ENCODE results near the gene FBXO5. TPM values are rescaled to one million over a fixed set of nuclear protein-coding genes. Genes with fewer than 3 reads are reported as not detected.

The FBXO5 gene
- total RNA-seq, 1 donor from 2014 or later = 13.3 TPM

GRCh38 chr6:152983637-152984512, 1.0 kb upstream of the FBXO5 start:
- no peaks in the 10 kb centered on the region for H3K27me3 Mint-ChIP-seq
- H3K27ac Mint-ChIP-seq = peak overlapping the region; percentile 100
- intact Hi-C loops (cut with micrococcal nuclease) = loop anchor here (2.0 to 10.0 kb wide), 6 partner anchors 41 to 1749 kb away; partner anchors contain the start of genes RMND1, SCAF8 and ZBTB2
- ATAC-seq (ENCODE audit: low read depth) = peak; percentile 13
- peak overlapping the region; percentile 100 for H3K4me3 Mint-ChIP-seq
- DNase-seq = peak; percentile 49
- ChIA-PET POLR2A (interaction anchor here (1.0 to 2.1 kb wide), 2 partner anchors 14 to 18 kb away, joined by 4 to 26 read pairs; partner anchors contain the start of gene MTRF1L), CTCF (interaction anchor here (0.9 to 1.0 kb wide), 2 partner anchors 18 to 21 kb away, joined by 3 read pairs; partner anchors contain the start of gene MTRF1L)
- H3K4me1 Mint-ChIP-seq = peaks cover 41% of the 10 kb centered on the region
- no peak for TF ChIP-seq CTCF (IDR thresholded peaks at IDR 0.05)
- H3K9me3 Mint-ChIP-seq = no peaks in the 10 kb centered on the region
- H3K36me3 Mint-ChIP-seq (ENCODE audit: low read depth) = peaks cover 14% of the 10 kb centered on the region

- DNase-seq (no peak), ATAC-seq (ENCODE audit: low read depth) (no peak)
- H3K27ac Mint-ChIP-seq = no peak overlapping the region
- intact Hi-C loops (cut with micrococcal nuclease) = loop anchor here (1.0 to 10.0 kb wide), 6 partner anchors 21 to 1591 kb away; partner anchors contain the start of genes RMND1 and ZBTB2
- CTCF ChIA-PET = no interaction called here
- POLR2A ChIA-PET = interaction anchor here (2.1 kb wide), 1 partner anchor 20 kb away, joined by 26 read pairs; the partner anchor contains the start of gene MTRF1L
- no peaks in the 10 kb centered on the region for H3K27me3 Mint-ChIP-seq
- H3K9me3 Mint-ChIP-seq = no peaks in the 10 kb centered on the region
- no peak for TF ChIP-seq CTCF (IDR thresholded peaks at IDR 0.05)
- H3K4me1 Mint-ChIP-seq = peaks cover 41% of the 10 kb centered on the region
- H3K36me3 Mint-ChIP-seq (ENCODE audit: low read depth) = peaks cover 18% of the 10 kb centered on the region
- peak overlapping the region; percentile 100 for H3K4me3 Mint-ChIP-seq
Observed at GRCh38 chr6:152981989-152982903, 595 bp downstream of the FBXO5 start.

GRCh38 chr6:152981219-152981618, 1.6 kb downstream of the FBXO5 start:
- Mint-ChIP-seq H3K27me3 (no peaks in the 10 kb centered on the region), H3K27ac (no peak overlapping the region), H3K9me3 (no peaks in the 10 kb centered on the region), H3K36me3 (ENCODE audit: low read depth) (peaks cover 24% of the 10 kb centered on the region), H3K4me3 (peak overlapping the region; percentile 2), H3K4me1 (peaks cover 41% of the 10 kb centered on the region)
- intact Hi-C loops (cut with micrococcal nuclease) = loop anchor here (1.0 to 10.0 kb wide), 3 partner anchors 22 to 796 kb away; no protein-coding TSS in a partner anchor
- POLR2A ChIA-PET = no interaction called here
- DNase-seq (no peak), ATAC-seq (ENCODE audit: low read depth) (no peak)
- no peak for TF ChIP-seq CTCF (IDR thresholded peaks at IDR 0.05)
- CTCF ChIA-PET = no interaction called here

- Mint-ChIP-seq H3K36me3 (ENCODE audit: low read depth) (peaks cover 27% of the 10 kb centered on the region), H3K9me3 (no peaks in the 10 kb centered on the region), H3K4me3 (no peak overlapping the region), H3K4me1 (peaks cover 41% of the 10 kb centered on the region), H3K27me3 (no peaks in the 10 kb centered on the region), H3K27ac (no peak overlapping the region)
- intact Hi-C loops (cut with micrococcal nuclease) = loop anchor here (1.0 to 10.0 kb wide), 3 partner anchors 23 to 796 kb away; no protein-coding TSS in a partner anchor
- ATAC-seq (ENCODE audit: low read depth) (no peak), DNase-seq (no peak)
- POLR2A ChIA-PET = no interaction called here
- no peak for TF ChIP-seq CTCF (IDR thresholded peaks at IDR 0.05)
- CTCF ChIA-PET = no interaction called here
Observed at GRCh38 chr6:152980656-152981055, 2.2 kb downstream of the FBXO5 start.
